ENCODE results near the gene IRAG1.

Gene IRAG1

GRCh38 chr11:10697323-10697620 lies 3.7 kb upstream of the IRAG1 start:
- H3K4me3 ChIP-seq (ENCODE audit: low read depth, low read length), result no peak overlapping the region
- no peak for TF ChIP-seq CTCF (IDR thresholded peaks at IDR 0.05; ENCODE audit: borderline replicate concordance, insufficient read depth, low read depth, low read length)

- H3K4me3 ChIP-seq (ENCODE audit: low read depth, low read length), result no peak overlapping the region
- TF ChIP-seq CTCF (IDR thresholded peaks at IDR 0.05; ENCODE audit: borderline replicate concordance, insufficient read depth, low read depth, low read length), result no peak
Measured at GRCh38 chr11:10696468-10697322, 3.1 kb upstream of the IRAG1 start.

- no peak overlapping the region for H3K4me3 ChIP-seq (ENCODE audit: low read depth, low read length)
- TF ChIP-seq CTCF (IDR thresholded peaks at IDR 0.05; ENCODE audit: borderline replicate concordance, insufficient read depth, low read depth, low read length), result no peak
Measured at GRCh38 chr11:10695833-10696232, 2.3 kb upstream of the IRAG1 start.

GRCh38 chr11:10694486-10695239 lies 1.1 kb upstream of the IRAG1 start:
- H3K4me3 ChIP-seq (ENCODE audit: low read depth, low read length), result no peak overlapping the region
- TF ChIP-seq CTCF (IDR thresholded peaks at IDR 0.05; ENCODE audit: borderline replicate concordance, insufficient read depth, low read depth, low read length), result no peak

- no peak overlapping the region for H3K4me3 ChIP-seq (ENCODE audit: low read depth, low read length)
- TF ChIP-seq CTCF (IDR thresholded peaks at IDR 0.05; ENCODE audit: borderline replicate concordance, insufficient read depth, low read depth, low read length), result no peak
Measured at GRCh38 chr11:10692531-10693115, 932 bp downstream of the IRAG1 start.

GRCh38 chr11:10688401-10688800 lies 5.2 kb downstream of the IRAG1 start:
- TF ChIP-seq CTCF (IDR thresholded peaks at IDR 0.05; ENCODE audit: borderline replicate concordance, insufficient read depth, low read depth, low read length), result peak; percentile 48; the same call in 1 of the 2 replicates
- no peak overlapping the region for H3K4me3 ChIP-seq (ENCODE audit: low read depth, low read length)
